ENCODE results near the gene MYO1D. TPM values are rescaled to one million over a fixed set of nuclear protein-coding genes. Genes with fewer than 3 reads are reported as not detected.

The MYO1D gene
- total RNA-seq, 1 experiment from 2014 or later = 57.2 TPM

DNA sequence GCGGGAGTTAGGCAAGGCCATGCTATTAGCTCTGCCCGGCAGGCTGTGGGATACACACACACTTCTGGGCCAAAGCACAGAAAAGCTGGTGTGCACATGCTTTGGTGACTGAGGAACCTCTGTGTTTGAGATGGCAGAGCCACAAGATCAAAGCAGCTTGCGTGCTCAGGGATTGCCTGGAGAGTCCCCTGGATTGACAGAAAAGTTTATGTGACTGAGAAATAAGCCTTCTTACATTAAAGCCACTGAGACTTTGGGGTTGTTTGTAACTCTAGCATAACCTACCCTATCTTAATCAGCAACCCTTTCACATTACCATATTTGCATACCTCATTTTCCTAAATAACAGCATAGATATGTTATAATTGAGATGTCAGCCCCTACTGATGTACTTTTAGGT, 69.3 kb downstream of the MYO1D start:
- Mint-ChIP-seq H3K36me3 (ENCODE audit: insufficient read depth, unreplicated experiment) (no peaks in the 10 kb centered on the region), H3K27ac (ENCODE audit: unreplicated experiment) (peak overlapping the region; percentile 36), H3K9me3 (ENCODE audit: low read depth, unreplicated experiment) (no peaks in the 10 kb centered on the region), H3K4me3 (ENCODE audit: low read depth, unreplicated experiment) (no peak overlapping the region), H3K4me1 (ENCODE audit: low read depth, unreplicated experiment) (peaks cover 41% of the 10 kb centered on the region), H3K27me3 (ENCODE audit: unreplicated experiment) (no peaks in the 10 kb centered on the region)
- BruUV-seq (replicated peaks) = no TSS peak
- CTCF ChIA-PET = interaction anchor here (0.6 to 2.1 kb wide), 5 partner anchors 21 to 70 kb away, joined by 3 to 6 read pairs (median 3); partner anchors contain the start of gene MYO1D
- intact Hi-C loops (cut with micrococcal nuclease; ENCODE audit: unreplicated experiment) = loop anchor here (2.0 kb wide), 1 partner anchor 19 kb away; no protein-coding TSS in a partner anchor
- TF ChIP-seq CTCF (IDR thresholded peaks at IDR 0.05; ENCODE audit: unreplicated experiment) = no peak
- DNase-seq = no peak

GRCh38 chr17:32806646-32807045, 70.3 kb downstream of the MYO1D start:
- H3K36me3 Mint-ChIP-seq (ENCODE audit: insufficient read depth, unreplicated experiment) = no peaks in the 10 kb centered on the region
- H3K27ac Mint-ChIP-seq (ENCODE audit: unreplicated experiment) = peak overlapping the region; percentile 69
- H3K4me1 Mint-ChIP-seq (ENCODE audit: low read depth, unreplicated experiment) = peaks cover 36% of the 10 kb centered on the region
- no peak overlapping the region for H3K4me3 Mint-ChIP-seq (ENCODE audit: low read depth, unreplicated experiment)
- CTCF ChIA-PET = interaction anchor here (0.7 to 1.8 kb wide), 7 partner anchors 9 to 386 kb away, joined by 3 to 8 read pairs (median 5); partner anchors contain the start of gene MYO1D
- DNase-seq = peak; percentile 33
- no TSS peak for BruUV-seq (replicated peaks)
- no peaks in the 10 kb centered on the region for H3K27me3 Mint-ChIP-seq (ENCODE audit: unreplicated experiment)
- no peak for TF ChIP-seq CTCF (IDR thresholded peaks at IDR 0.05; ENCODE audit: unreplicated experiment)
- intact Hi-C loops (cut with micrococcal nuclease; ENCODE audit: unreplicated experiment) = loop anchor here (1.0 to 2.0 kb wide), 2 partner anchors 12 to 20 kb away; no protein-coding TSS in a partner anchor
- H3K9me3 Mint-ChIP-seq (ENCODE audit: low read depth, unreplicated experiment) = no peaks in the 10 kb centered on the region

GRCh38 chr17:32805029-32805976, 71.6 kb downstream of the MYO1D start:
- Mint-ChIP-seq H3K9me3 (ENCODE audit: low read depth, unreplicated experiment) (no peaks in the 10 kb centered on the region), H3K27ac (ENCODE audit: unreplicated experiment) (peak overlapping the region; percentile 44), H3K36me3 (ENCODE audit: insufficient read depth, unreplicated experiment) (no peaks in the 10 kb centered on the region), H3K4me1 (ENCODE audit: low read depth, unreplicated experiment) (peaks cover 35% of the 10 kb centered on the region), H3K27me3 (ENCODE audit: unreplicated experiment) (no peaks in the 10 kb centered on the region), H3K4me3 (ENCODE audit: low read depth, unreplicated experiment) (no peak overlapping the region)
- DNase-seq = no peak
- TF ChIP-seq CTCF (IDR thresholded peaks at IDR 0.05; ENCODE audit: unreplicated experiment) = no peak
- CTCF ChIA-PET = interaction anchor here (0.6 to 1.8 kb wide), 4 partner anchors 10 to 72 kb away, joined by 4 to 8 read pairs (median 6); partner anchors contain the start of gene MYO1D
- intact Hi-C loops (cut with micrococcal nuclease; ENCODE audit: unreplicated experiment) = no loop called here
- no TSS peak for BruUV-seq (replicated peaks)

- H3K4me1 Mint-ChIP-seq (ENCODE audit: low read depth, unreplicated experiment) = peaks cover 36% of the 10 kb centered on the region
- TF ChIP-seq CTCF (IDR thresholded peaks at IDR 0.05; ENCODE audit: unreplicated experiment) = no peak
- DNase-seq = no peak
- no peaks in the 10 kb centered on the region for H3K27me3 Mint-ChIP-seq (ENCODE audit: unreplicated experiment)
- no peak overlapping the region for H3K27ac Mint-ChIP-seq (ENCODE audit: unreplicated experiment)
- intact Hi-C loops (cut with micrococcal nuclease; ENCODE audit: unreplicated experiment) = no loop called here
- no TSS peak for BruUV-seq (replicated peaks)
- no peak overlapping the region for H3K4me3 Mint-ChIP-seq (ENCODE audit: low read depth, unreplicated experiment)
- no peaks in the 10 kb centered on the region for H3K36me3 Mint-ChIP-seq (ENCODE audit: insufficient read depth, unreplicated experiment)
- CTCF ChIA-PET = no interaction called here
- H3K9me3 Mint-ChIP-seq (ENCODE audit: low read depth, unreplicated experiment) = no peaks in the 10 kb centered on the region
Measured at GRCh38 chr17:32803544-32803943, 73.4 kb downstream of the MYO1D start.
